WERI-Rb-1 (cell line): Measurements from ENCODE around the gene FARS2.

Experiments used
- DNase-seq: peaks from one replicate; pipeline ENCODE4 v3.0.0-alpha.2; 2020
- H3K27ac ChIP-seq: fragments of 250-450 bp; sonication (Bioruptor Pico); 2 replicates; pipeline ENCODE4 v1.5.1; 2020; ENCODE audit warnings: mild to moderate bottlenecking, moderate library complexity
- H3K27me3 ChIP-seq: fragments of 250-450 bp; sonication (Bioruptor Pico); 2 replicates; pipeline ENCODE4 v1.5.1; 2021; ENCODE audit warnings: mild to moderate bottlenecking, low read depth, moderate library complexity; ENCODE audit not compliant: insufficient read depth, severe bottlenecking
- H3K36me3 ChIP-seq: fragments of 250-450 bp; sonication (Bioruptor Pico); 2 replicates; pipeline ENCODE4 v1.5.1; 2020; ENCODE audit warnings: mild to moderate bottlenecking, moderate library complexity
- H3K4me3 ChIP-seq: 2 replicates; pipeline ENCODE4 v1.5.1; 2011; ENCODE audit warnings: low read depth, mild to moderate bottlenecking, control low read depth, low read length
- H3K9me3 ChIP-seq: fragments of 250-450 bp; sonication (Bioruptor Pico); 2 replicates; pipeline ENCODE4 v1.5.1; 2021; ENCODE audit warnings: mild to moderate bottlenecking, moderate library complexity; ENCODE audit not compliant: severe bottlenecking
- TF ChIP-seq, protein P1 (sequence below): IDR thresholded peaks from 2 replicates; pipeline ENCODE4 v1.5.1; 2011; ENCODE audit warnings: low read depth, mild to moderate bottlenecking, control low read depth, inconsistent platforms, low read length

FARS2 gene

GRCh38 chr6:5455142-5455541 is 193.8 kb downstream of the FARS2 start:
- TF ChIP-seq, protein P1, sequence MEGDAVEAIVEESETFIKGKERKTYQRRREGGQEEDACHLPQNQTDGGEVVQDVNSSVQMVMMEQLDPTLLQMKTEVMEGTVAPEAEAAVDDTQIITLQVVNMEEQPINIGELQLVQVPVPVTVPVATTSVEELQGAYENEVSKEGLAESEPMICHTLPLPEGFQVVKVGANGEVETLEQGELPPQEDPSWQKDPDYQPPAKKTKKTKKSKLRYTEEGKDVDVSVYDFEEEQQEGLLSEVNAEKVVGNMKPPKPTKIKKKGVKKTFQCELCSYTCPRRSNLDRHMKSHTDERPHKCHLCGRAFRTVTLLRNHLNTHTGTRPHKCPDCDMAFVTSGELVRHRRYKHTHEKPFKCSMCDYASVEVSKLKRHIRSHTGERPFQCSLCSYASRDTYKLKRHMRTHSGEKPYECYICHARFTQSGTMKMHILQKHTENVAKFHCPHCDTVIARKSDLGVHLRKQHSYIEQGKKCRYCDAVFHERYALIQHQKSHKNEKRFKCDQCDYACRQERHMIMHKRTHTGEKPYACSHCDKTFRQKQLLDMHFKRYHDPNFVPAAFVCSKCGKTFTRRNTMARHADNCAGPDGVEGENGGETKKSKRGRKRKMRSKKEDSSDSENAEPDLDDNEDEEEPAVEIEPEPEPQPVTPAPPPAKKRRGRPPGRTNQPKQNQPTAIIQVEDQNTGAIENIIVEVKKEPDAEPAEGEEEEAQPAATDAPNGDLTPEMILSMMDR: no peak
- H3K27me3 ChIP-seq: no peaks in the 10 kb centered on the region
- no peak for DNase-seq
- no peak overlapping the region for H3K4me3 ChIP-seq
- no peak overlapping the region for H3K27ac ChIP-seq
- no peaks in the 10 kb centered on the region for H3K36me3 ChIP-seq
- no peaks in the 10 kb centered on the region for H3K9me3 ChIP-seq

DNA sequence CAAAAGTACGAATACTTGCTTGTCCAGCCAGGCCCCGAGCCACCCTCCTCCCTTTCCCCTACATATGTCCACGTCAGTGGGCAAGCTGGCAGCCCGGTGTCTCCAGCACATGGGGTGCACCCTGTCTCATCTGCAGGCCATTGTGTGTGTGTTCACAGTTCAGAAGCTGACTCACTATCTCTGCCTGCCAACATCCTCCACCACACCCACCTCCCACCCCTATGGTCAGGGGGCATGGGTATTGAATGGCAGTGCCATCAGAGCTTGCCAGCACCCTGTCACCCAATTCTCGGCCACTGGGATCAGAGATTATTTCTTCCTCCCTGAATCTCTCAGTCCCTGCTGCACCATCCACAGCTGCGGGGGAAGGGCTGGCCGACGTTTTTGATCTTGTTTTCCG is 195.7 kb downstream of the FARS2 start:
- no peaks in the 10 kb centered on the region for H3K36me3 ChIP-seq
- no peaks in the 10 kb centered on the region for H3K27me3 ChIP-seq
- DNase-seq: no peak
- peaks cover 6% of the 10 kb centered on the region for H3K9me3 ChIP-seq
- TF ChIP-seq, protein P1: no peak
- H3K4me3 ChIP-seq: no peak overlapping the region
- no peak overlapping the region for H3K27ac ChIP-seq

- Histone ChIP-seq H3K4me3 (no peak overlapping the region), H3K9me3 (peaks cover 6% of the 10 kb centered on the region), H3K36me3 (no peaks in the 10 kb centered on the region), H3K27me3 (no peaks in the 10 kb centered on the region), H3K27ac (no peak overlapping the region)
- no peak for DNase-seq
- TF ChIP-seq, protein P1: no peak
Measured at GRCh38 chr6:5457983-5458683, 196.8 kb downstream of the FARS2 start.

GRCh38 chr6:5459346-5459745 is 198.0 kb downstream of the FARS2 start:
- Histone ChIP-seq H3K27me3 (no peaks in the 10 kb centered on the region), H3K9me3 (peaks cover 6% of the 10 kb centered on the region), H3K4me3 (no peak overlapping the region), H3K27ac (no peak overlapping the region), H3K36me3 (no peaks in the 10 kb centered on the region)
- no peak for DNase-seq
- TF ChIP-seq, protein P1: no peak

GRCh38 chr6:5461365-5461764 is 200.1 kb downstream of the FARS2 start:
- no peaks in the 10 kb centered on the region for H3K27me3 ChIP-seq
- H3K9me3 ChIP-seq: peaks cover 6% of the 10 kb centered on the region
- DNase-seq: no peak
- H3K27ac ChIP-seq: no peak overlapping the region
- H3K4me3 ChIP-seq: no peak overlapping the region
- no peaks in the 10 kb centered on the region for H3K36me3 ChIP-seq
- TF ChIP-seq, protein P1: no peak

DNA sequence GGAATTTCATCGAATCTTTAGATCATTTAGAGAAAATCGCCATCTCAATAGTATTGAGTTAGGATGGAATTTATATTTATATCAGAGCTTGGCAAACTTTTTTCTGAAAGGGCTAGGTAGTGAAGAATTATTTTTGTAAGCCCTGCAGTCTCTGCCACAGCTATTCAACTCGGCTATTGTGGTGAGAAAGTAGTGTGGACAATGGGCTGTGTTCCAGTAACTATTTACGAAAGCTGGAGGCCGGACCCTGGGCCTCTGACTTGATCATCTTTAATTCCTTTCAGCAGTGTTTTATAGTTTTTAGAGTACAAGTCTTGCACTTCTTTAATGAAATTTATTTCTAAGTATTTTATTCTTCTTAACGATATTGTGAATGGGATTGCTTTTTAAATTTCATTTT is 201.5 kb downstream of the FARS2 start:
- Histone ChIP-seq H3K27ac (no peak overlapping the region), H3K4me3 (no peak overlapping the region), H3K27me3 (no peaks in the 10 kb centered on the region), H3K36me3 (no peaks in the 10 kb centered on the region), H3K9me3 (peaks cover 6% of the 10 kb centered on the region)
- TF ChIP-seq, protein P1: no peak
- no peak for DNase-seq
